ENCODE results near the gene GPR6. TPM values are rescaled to one million over a fixed set of nuclear protein-coding genes. Genes with fewer than 3 reads are reported as not detected.

The GPR6 gene
- total RNA-seq, 1 experiment from 2014 or later = 0.20 TPM

- Histone ChIP-seq H3K79me1 (ENCODE audit: insufficient read depth, low read depth, low read length, poor library complexity, severe bottlenecking) (no peaks in the 10 kb centered on the region), H2BK15ac (ENCODE audit: low read depth, low read length) (no peak overlapping the region), H2AK5ac (ENCODE audit: insufficient read length, low read length) (no peak overlapping the region), H3K14ac (ENCODE audit: insufficient read depth, low read length) (peak overlapping the region; percentile 71; the same call in 1 of the 2 replicates), H3K4ac (ENCODE audit: low read depth, low read length) (no peak overlapping the region), H3K27ac (ENCODE audit: insufficient read length, low read depth, low read length) (peak overlapping the region; percentile 70), H3K79me2 (ENCODE audit: insufficient read depth, low read length) (0 out of 2 replicates have a peak, but pooled peaks cover 2% of the 10 kb centered on the region), H4K5ac (ENCODE audit: insufficient read length, low read depth, low read length) (no peak overlapping the region), H2BK120ac (ENCODE audit: low read depth, low read length, poor library complexity, severe bottlenecking) (no peak overlapping the region), H2BK5ac (ENCODE audit: insufficient read length, low read length) (no peak overlapping the region), H4K91ac (ENCODE audit: insufficient read length, low read depth, low read length) (no peak overlapping the region), H2BK12ac (ENCODE audit: insufficient read length, low read depth, low read length) (no peak overlapping the region), H3K27me3 (ENCODE audit: insufficient read depth, low read length) (no peaks in the 10 kb centered on the region), H3K9ac (ENCODE audit: extremely low read depth, insufficient read length, low read length) (no peak overlapping the region), H3K23me2 (ENCODE audit: insufficient read length, low read depth, low read length, poor library complexity, severe bottlenecking) (no peaks in the 10 kb centered on the region), H3K4me1 (ENCODE audit: insufficient read depth, low read length) (peaks cover 13% of the 10 kb centered on the region), H2BK20ac (ENCODE audit: low read depth, low read length, poor library complexity, severe bottlenecking) (no peak overlapping the region), H3T11ph (ENCODE audit: low read length) (no peak overlapping the region), H3K56ac (ENCODE audit: insufficient read length, low read depth, low read length) (no peak overlapping the region), H3K4me2 (ENCODE audit: insufficient read depth, insufficient read length, low read length) (peak overlapping the region; percentile 0), H4K20me1 (ENCODE audit: control insufficient read depth, insufficient read depth, insufficient read length) (peaks cover 3% of the 10 kb centered on the region), H4K8ac (replicated peaks; ENCODE audit: insufficient read length, low read depth, low read length) (no peak overlapping the region), H3K23ac (ENCODE audit: insufficient read length, low read depth, low read length) (no peak overlapping the region), H3K9me3 (ENCODE audit: control insufficient read depth, low read depth, low read length) (no peaks in the 10 kb centered on the region), H3K18ac (ENCODE audit: insufficient read length, low read depth, low read length) (peak overlapping the region; percentile 54), H2AFZ (ENCODE audit: low read length) (no peak overlapping the region)
- DNase-seq = peak; percentile 83
- Mint-ChIP-seq H3K27me3 (ENCODE audit: low read depth) (peaks cover 3% of the 10 kb centered on the region), H3K4me1 (peaks cover 56 to 62% of the 10 kb centered on the region in 2 experiments), H3K9me3 (peaks cover 0 to 2% of the 10 kb centered on the region in 2 experiments; a peak in 1 of 5 replicates), H3K4me3 (peak overlapping the region in 1 of 2 experiments; percentile 54; a peak in 3 of 5 replicates), H3K36me3 (ENCODE audit: insufficient read depth in 1 of 3, low read depth in 3 of 3) (peaks cover 0 to 2% (median 0%) of the 10 kb centered on the region in 3 experiments; a peak in 1 of 7 replicates), H3K27ac (peak overlapping the region; percentile 95 to 97 (median 96))
- no peak for TF ChIP-seq CTCF (conservative IDR thresholded peaks at IDR 0.05)
- no CpG with 5 or more reads among the region's 4 CpGs for WGBS (ENCODE audit: extremely low coverage, insufficient read length, low lambda C conversion rate)
These were observed 33.7 kb upstream of the GPR6 start for GRCh38 chr6:109944448-109944847.

Data from H9 (cell line).